Kasumi-1 (cell line): ENCODE measurements around the gene SLC22A4.

ENCODE experiments used
- DNase-seq, 2 experiments: peaks; one replicate each; lab custom pipeline; 2025; lab: John Stamatoyannopoulos, UW

Gene SLC22A4

DNA sequence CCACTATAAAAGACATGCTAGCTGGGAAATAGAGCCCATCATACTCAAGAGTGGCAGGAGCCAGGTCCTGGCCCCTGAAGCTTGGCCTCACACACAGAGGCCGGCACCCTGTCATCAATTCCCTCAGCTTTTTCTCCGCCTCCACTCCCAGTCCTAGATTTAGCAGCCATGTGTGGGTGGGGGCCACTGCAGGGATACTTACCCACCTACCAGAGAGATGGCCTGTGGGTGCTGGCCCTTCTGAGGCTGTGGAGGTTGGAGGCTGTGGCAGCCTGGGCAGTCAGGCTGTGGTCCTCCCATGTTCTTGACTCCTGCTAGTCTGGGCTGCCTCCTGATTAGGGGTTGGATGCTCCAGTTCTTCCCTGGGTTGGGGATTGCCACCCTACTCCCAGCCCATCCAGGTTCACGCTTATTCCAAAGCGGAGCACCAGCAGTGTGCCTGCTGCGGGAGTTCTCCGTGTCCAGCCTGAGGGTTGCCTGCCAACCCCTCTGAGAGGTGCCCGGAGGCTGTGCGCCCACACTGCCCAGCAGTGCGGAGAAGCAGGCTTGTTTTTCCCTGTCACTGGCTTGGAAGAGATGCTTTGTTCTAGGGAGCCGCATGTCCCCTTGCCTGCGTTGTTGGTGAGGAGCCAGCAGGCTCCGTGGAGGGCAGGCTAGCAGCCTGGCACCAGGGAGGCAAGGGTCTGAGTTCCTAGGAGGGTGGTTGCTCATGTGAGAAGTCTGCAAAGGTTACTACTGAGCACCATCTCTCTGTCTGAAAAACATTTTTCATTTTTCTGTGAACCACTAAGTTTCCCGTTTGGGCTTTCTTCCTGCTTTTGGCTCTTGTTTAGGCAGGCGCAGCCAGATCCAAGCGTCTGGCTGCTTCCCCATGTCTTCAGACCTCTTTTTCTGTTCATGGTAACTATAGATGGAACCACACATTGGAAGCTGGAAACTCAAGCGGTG is 82.8 kb downstream of the SLC22A4 start:
- DNase-seq = no peak

DNA sequence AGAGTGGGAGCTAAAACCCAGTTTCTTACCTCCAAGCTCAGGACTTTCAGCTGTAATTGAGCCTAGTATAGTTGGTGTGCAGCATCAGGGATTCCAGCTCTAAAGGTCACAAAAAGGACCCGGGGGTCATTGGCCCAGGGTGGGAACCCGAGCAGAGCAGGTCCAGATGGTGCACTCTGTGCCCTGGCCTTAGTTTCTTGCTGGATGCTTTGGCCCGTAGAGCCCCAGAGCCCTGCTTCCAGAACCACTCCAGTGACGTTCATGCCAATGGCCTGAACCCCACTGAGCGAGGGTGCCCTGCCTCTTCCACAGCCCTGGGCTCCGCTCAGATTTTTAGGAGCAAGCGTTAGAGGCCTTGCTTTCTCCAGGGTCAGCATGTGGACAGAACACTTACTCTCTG is 83.5 kb downstream of the SLC22A4 start:
- no peak for DNase-seq

DNA sequence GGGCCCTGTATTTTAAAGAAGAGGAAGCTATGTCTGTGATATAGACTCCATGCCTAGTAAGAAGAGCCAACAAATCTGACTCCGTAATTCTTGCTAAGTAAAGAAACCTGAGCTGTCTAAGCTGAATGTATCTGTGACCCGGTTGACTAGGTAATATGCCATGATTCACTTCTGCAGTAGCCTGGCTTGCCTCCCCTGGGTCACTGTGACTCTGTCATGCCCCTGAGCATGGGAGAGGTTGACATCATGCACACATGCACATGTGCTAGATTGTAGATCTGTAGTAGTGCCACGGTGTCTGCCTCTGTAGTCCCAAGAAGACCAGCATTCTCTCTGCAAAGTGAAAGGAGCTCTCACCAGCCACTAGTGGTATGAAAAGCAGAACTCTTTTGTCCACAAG is 84.4 kb downstream of the SLC22A4 start:
- no peak for DNase-seq

DNA sequence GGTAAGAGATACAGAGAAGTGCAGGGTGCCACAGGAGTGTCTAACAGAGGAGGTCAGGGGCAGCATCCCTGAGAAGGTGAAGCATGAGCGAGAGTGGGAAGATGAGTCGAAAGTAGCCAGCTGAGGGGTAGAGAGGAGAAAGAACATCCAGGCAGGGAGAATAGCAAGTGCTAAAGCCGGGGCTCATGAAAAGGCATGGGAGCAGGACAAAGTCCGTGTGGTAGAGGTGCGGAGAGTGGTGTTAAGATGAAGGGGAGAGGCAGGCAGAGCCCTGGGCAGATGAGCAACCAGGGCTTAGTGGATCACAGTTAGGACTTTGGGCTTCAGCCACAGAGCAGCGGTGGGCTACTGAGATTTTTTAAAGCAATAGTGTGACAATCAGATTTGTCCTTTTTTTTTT is 85.9 kb downstream of the SLC22A4 start:
- no peak for DNase-seq

DNA sequence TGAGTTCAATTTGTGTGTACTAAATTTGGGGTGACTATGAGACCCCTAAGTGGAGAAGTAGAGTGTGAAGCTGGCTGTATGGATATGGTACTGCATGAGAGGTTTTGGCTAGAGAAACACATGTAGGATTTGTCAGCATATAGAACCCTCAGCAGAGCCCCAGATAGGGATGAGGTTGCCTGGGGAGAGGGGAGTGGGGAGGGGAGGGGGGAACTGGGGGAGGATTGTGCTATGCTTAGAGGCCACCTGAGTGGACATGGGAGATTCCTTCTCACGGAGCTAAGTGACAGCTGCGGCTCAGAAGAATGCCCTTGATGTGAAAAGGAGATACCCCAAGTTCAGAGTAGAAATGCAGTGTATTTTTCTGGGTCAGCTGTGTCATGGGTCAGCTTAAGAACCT is 86.5 kb downstream of the SLC22A4 start:
- no peak for DNase-seq

DNA sequence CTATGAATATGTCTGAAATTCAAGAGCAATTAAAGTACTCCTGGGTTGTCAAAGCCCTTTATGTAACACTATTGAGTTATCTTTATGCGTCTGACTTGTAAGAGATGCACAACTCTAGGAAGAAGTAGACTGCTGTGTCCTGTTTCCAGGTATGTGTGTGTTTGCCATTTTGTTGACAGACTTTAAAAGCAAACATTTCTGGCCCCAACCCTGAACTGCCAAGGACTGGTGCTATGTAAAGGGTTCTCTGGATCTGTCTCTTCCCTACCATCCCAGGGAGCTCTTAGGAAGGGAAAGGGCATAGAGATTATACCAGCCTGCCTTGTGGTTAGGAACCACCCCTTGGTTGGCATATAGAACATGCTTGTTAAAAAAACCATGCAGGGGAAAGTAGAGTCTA is 87.4 kb downstream of the SLC22A4 start:
- DNase-seq = no peak

DNA sequence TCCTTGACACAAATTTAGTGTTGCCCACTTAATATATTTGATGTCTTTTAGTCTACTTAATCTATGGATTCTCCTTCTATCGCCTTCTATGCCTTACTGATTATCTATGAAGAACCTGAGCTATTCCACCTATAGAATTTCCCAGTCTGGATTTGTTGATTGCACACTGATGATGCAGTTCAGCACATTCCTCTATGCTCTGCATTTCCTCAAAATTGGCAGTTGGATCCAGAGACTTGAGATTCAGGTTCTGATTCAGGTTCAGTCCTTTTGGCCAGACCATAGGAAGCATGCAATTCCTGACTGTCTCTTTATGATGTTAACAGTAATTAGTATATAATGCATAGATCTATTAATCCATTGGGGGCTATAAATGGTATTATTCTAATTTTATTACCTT is 89.1 kb downstream of the SLC22A4 start:
- no peak for DNase-seq

DNA sequence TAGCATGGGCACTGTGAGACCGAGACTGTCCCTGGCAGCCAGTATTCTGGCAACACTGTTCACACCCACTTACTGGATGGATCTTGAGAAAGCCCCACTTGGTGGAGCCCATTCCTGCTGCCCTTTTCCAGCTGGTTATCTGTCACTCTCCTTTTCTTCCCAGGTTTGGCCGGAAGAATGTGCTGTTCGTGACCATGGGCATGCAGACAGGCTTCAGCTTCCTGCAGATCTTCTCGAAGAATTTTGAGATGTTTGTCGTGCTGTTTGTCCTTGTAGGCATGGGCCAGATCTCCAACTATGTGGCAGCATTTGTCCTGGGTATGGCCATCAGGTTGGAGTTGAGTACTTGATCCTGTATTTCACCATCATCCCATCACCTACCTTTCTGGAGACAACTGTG is 89.8 kb downstream of the SLC22A4 start:
- no peak for DNase-seq

DNA sequence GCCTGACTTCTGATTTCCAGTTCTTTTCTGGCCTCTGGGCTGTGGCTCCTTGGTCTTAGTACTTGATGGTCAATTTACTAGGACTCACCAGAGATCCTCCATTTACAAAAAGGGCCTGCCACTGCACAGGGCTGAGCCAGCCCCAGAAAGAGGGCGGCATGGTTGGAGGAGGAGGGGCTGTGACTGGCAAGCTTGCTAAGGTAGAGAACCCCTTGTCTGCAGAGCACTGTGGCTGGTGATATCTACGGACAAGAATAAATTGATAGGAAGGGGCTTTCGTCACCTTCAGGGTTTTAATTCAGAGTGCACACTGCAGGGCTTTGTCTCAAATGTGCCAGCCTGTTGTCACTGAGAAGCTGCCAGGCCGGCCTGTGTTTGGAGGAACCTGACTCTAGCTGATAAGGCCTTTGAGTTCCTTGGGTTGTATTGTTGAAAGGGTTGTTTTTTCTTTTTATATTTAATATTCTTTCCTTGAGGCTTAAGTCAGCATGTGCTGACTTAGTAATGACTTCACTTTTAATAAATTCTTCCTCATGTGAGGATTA is 90.4 kb downstream of the SLC22A4 start:
- no peak for DNase-seq

DNA sequence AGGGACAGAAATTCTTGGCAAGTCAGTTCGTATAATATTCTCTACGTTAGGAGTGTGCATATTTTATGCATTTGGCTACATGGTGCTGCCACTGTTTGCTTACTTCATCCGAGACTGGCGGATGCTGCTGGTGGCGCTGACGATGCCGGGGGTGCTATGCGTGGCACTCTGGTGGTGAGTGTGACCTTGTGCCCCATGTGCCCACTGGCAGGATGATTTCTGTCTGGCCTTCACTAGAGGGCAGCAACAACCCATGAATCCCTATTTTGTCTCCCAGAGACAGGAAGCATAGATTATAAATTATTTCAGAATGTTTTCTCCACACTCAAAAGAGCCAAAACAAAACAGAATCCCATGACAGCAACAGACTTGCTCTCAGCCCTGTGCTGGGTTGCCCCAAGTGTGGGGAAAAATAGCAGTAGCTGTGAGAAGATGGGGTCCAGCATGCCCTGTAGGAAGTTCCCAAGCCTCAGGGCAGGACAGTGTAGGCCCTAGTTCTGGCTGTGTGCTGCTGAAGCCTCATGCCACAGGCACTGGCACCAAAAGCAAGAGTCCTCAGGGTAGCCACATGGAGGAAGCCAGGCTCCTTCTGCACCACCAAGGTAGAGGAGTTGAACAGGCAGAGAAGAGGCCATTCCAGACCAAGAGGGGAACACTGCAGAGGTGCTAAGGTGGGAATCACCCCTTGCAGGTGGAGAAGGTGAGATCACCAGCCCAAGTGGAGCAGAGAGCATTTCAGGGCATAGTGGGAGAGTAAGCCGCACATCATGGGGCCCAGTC is 91.3 kb downstream of the SLC22A4 start:
- peak; percentile 53 to 76 for DNase-seq

DNA sequence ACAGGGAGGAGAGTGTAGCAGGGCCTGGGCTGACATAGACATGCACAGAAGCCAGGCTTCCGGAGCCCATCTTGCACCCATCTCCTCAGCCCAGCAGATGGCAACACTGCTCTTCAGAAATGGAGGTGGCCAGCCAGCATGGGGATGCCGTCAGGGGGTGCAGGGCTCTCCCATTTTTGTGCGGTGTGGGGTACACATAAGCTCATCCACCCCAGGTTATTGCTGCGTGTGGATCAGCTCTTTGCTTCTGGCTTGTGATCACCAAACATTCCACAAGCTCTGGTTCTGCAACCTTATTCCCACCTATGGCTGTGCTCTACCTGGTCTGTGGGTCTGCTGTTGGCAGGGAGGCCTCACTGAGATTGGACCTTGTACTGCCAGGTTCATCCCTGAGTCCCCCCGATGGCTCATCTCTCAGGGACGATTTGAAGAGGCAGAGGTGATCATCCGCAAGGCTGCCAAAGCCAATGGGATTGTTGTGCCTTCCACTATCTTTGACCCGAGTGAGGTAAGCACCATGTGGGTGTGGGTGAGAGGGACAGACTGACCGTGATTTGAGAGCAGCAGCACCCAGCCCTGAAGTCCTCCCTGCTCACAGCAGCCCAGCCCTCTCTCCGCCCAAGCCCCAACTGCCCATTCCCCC is 92.6 kb downstream of the SLC22A4 start:
- peak; percentile 83 to 87 for DNase-seq

DNA sequence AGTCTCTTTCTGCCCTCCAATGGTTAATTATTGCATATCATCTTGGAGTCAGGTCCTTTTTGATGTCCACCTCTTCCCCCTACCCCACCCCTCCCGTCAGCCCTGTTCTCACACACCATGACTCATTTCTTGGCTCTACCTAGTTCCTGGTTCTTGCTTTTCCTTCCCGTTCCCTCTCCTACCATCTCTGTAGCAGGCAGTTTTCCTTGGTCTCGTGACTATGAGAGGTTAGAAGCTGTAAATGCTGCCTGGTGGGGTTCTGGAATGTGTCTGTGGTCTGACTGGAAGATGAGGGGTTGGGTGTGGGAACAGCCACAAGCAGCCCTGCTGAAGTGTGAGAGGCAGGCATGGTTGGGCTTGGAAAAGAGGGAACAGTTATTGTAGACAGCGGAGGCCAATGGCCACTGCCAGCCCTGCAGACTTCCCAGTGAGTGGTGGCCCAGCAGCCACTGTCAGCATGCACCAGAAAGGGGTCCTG is 93.5 kb downstream of the SLC22A4 start:
- peak; percentile 43 to 54 for DNase-seq

DNA sequence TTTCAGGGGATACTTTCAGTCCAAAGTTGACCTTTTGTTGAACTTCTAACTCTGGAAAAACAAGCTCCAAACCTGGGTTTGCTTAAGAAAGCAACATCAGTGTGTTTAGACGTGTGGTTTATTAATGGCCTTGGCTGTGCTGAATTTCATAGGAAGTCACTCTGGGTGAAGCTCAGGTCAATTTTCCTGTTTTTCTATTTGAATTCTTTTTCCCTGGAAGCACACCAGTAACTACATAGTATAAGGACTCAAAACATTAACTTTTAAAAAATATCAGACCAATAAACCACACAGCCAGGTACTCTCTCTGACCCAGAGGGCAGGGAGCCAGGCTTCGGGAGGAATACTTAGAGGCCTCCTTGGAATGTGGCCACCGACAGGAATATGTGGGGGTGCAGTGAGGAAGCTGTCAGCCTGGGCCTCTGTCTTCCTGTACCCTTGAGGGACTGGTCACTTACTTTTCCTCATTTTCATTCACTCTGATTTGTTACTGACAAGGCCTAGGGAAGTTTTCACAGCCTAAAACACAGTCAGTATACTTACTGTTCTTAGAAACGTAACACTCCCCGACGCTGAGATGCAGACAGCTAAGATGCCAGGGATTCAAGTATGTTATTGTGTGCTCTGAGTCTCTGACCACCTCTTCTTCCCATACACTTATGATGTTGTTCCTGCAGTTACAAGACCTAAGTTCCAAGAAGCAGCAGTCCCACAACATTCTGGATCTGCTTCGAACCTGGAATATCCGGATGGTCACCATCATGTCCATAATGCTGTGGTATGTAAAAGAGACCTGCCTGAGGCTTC is 94.3 kb downstream of the SLC22A4 start:
- DNase-seq = no peak

DNA sequence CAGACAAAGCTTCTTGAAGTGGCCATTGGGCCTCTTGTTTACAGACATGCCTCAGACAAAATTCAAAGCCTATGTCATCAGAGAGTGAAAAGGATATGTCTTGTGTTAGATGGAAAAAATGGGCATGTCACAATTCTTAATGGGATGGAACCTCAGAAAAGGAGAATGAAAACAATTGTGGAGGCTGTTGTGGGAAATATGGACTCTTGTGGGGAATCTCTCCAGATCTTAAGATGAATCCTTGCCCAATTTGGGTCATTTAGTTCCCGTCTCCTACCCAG is 94.8 kb downstream of the SLC22A4 start:
- DNase-seq = no peak

DNA sequence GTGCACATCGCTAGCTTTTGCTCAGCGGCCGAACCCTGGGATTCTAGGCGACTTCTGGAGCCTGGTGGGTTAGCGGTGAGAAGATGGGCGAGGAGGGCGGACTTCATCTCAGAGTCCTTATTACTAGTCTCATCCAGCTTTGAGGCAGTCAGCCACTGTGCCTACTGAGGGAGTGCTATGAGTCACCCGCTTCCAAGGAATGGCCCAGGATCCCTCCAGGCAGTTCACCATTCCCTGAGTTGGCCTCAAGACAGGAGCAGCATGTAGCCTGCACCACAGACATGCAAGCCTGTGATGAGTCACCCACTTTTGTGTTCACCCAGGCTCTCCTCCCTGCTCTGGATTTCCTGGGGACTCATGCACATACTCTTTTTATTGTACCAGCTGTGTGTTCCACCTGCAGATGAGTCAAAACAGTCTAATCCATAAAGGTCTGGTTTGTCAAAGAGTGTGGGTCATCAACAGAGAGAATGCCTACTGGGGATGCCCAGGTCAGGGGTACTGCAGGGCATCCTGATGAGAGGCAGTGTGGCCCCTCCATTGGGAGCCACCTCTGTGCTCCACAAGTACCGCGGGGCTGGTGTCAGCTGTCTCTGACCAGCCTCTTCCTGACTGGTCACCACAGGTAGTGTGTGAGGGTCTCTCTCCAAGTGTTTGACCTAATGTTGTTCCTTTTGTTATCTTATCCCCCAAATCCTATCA is 95.5 kb downstream of the SLC22A4 start:
- peak in 1 of 2 experiments; percentile 17 for DNase-seq

DNA sequence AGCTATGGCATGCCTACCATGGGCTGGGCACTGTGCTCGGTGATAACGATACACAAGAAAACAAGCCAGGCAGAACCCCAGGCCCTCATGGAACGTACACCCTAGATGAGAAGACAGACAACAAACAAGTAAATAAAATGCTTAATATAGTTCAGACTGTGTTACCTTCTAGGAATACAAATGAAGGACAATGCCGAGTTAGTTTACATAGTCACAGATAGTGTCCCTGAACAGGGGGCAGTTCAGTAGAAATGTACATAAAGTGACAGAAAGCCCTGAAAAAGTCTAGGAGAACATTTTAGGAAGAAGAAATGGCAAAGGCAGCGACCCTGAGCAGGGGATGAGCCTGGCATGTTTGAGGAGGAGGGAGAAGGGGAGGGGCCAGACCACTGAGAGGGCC is 97.1 kb downstream of the SLC22A4 start:
- DNase-seq = no peak

DNA sequence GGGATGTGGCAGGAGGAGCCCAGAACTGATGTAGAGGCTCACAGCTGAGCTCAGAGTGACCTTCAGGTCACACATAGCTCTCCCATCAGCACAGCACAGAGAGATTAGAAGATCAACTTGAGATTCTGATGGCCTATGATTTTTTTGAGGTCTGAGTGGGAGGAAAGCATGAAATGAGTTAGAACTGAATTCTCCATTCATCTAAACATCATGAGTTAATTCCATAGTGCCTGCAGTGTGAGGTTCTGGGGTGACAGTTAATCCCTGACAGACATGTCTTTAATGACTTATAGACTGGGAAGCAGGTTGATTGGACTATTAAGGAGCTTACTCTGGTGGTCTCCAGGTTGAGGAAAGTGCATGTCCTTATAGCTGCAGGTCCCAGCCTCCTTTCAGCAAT is 97.7 kb downstream of the SLC22A4 start:
- DNase-seq = no peak

DNA sequence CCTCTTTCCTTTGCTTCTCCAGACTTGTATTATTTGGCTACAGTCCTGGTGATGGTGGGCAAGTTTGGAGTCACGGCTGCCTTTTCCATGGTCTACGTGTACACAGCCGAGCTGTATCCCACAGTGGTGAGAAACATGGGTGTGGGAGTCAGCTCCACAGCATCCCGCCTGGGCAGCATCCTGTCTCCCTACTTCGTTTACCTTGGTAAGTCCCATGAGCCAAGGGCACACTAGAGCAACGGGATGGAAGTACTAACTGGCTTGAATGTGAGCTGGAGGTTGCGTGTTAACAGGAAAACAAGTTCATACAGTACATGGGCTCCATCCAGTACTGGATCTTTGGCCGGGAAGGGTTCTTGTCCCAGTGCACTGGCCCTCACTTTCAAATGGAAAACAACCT is 98.2 kb downstream of the SLC22A4 start:
- no peak for DNase-seq

DNA sequence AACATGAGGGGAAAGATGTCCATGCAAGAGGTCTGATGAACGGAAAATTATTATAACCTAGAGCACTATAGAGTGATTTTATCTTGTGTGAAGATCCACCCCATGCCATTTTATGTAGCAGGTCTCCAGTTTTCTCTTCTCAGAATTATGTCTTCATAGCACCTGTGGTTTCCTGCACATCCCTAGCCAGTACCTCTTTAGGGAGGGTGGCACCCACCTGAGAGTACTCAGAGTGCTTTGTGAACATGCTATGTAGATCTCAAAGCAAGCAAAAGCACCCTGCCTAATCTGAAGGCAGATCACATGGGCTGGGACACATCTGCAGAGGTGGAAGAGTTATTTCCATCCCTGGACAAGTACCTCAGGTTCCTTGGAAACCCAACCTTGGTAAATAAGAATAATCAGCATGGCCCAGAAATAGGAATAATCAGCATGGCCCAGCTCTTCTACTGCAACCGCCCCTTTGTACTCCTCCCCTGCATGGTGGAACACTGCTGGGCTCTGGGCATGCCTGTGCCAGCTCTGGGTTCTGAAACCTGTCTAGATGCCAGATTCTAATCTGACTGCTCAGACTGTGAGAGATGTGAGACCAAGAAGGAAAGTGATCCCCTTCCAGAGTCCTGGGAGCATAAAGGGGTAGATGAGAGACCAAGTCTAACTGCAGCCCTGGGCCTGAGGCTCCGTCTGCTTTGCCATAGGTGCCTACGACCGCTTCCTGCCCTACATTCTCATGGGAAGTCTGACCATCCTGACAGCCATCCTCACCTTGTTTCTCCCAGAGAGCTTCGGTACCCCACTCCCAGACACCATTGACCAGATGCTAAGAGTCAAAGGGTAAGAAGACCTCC is 99.0 kb downstream of the SLC22A4 start:
- DNase-seq = no peak
